Lower leg skin (tissue), 4 donors: ENCODE results near the gene STXBP1. TPM values are rescaled to one million over a fixed set of nuclear protein-coding genes. Genes with fewer than 3 reads are reported as not detected.

Source experiments
- DNase-seq, 2 donors: peaks; one replicate each; pipeline ENCODE4 v3.0.0-alpha.2; 2019; ENCODE audit warnings: low spot score in 2 of 2
- H3K4me3 ChIP-seq: fragments of 200-600 bp; sonication (generic); 2 replicates; pipeline ENCODE4 v1.5.1; 2017; ENCODE audit warnings: mild to moderate bottlenecking, low read depth; ENCODE audit not compliant: poor library complexity, severe bottlenecking
- CTCF ChIP-seq, 3 donors: fragments of 450-650 bp; IDR thresholded peaks; one replicate each; pipeline ENCODE4 v1.5.1; 2016; ENCODE audit warnings: antibody characterized with exemption in 3 of 3, mild to moderate bottlenecking in 3 of 3, moderate library complexity in 2 of 3
- POLR2A ChIP-seq, 2 donors: fragments of 450-650 bp; IDR thresholded peaks; one replicate each; pipeline ENCODE4 v1.6.1; 2016 to 2017; ENCODE audit warnings: antibody characterized with exemption in 2 of 2, mild to moderate bottlenecking in 1 of 2, moderate library complexity in 1 of 2
- WGBS, 2 donors: methylation state at CpG; one replicate each; pipeline ENCODE4 v1.1.5; 2018; 5-methylcytosine and 5-hydroxymethylcytosine counted together
- intact Hi-C: fragments of 100-400 bp; cut with DNase I; formaldehyde crosslinking; loops from one replicate; pipeline ENCODE4 v1.15.0; 2023; ENCODE audit warnings: low total_unique reads
- total RNA-seq, 4 donors: library from RNA; depleted of rRNA; stranded (reverse); fragments of >200 nt; gene quantifications; one replicate each; pipeline ENCODE4 v1.1.0, GENCODE V29; 2016

STXBP1 gene
- total RNA-seq, 4 donors from 2014 or later: 17.4 to 66.8 (median 30.5) TPM

GRCh38 chr9:127664678-127665507 is 52.8 kb downstream of the STXBP1 start:
- no peak overlapping the region for H3K4me3 ChIP-seq
- intact Hi-C loops: no loop called here
- DNase-seq: no peak
- 58 to 60% methylated on average over 10 of the region's 10 CpGs for WGBS, 2 donors
- TF ChIP-seq CTCF (IDR thresholded peaks at IDR 0.05) (no peak), POLR2A (IDR thresholded peaks at IDR 0.05) (no peak)

- no peak for TF ChIP-seq CTCF (IDR thresholded peaks at IDR 0.05)
- no peak for TF ChIP-seq POLR2A (IDR thresholded peaks at IDR 0.05)
- no peak overlapping the region for H3K4me3 ChIP-seq
- DNase-seq: no peak
- WGBS, 2 donors: 74 to 75% methylated on average over 3 of the region's 3 CpGs
- intact Hi-C loops: no loop called here
These were observed 55.2 kb downstream of the STXBP1 start for GRCh38 chr9:127667127-127667844.

GRCh38 chr9:127667906-127668305 is 55.8 kb downstream of the STXBP1 start:
- H3K4me3 ChIP-seq: no peak overlapping the region
- 89 to 90% methylated on average over 18 of the region's 18 CpGs for WGBS, 2 donors
- TF ChIP-seq CTCF (IDR thresholded peaks at IDR 0.05): no peak
- no peak for TF ChIP-seq POLR2A (IDR thresholded peaks at IDR 0.05)
- DNase-seq: no peak
- intact Hi-C loops: no loop called here

- no peak for DNase-seq
- 88 to 90% methylated on average over 7 of the region's 7 CpGs for WGBS, 2 donors
- H3K4me3 ChIP-seq: no peak overlapping the region
- no peak for TF ChIP-seq CTCF (IDR thresholded peaks at IDR 0.05)
- TF ChIP-seq POLR2A (IDR thresholded peaks at IDR 0.05): no peak
- intact Hi-C loops: no loop called here
These were observed 61.2 kb downstream of the STXBP1 start for GRCh38 chr9:127673234-127673633.

GRCh38 chr9:127676638-127677037 is 64.6 kb downstream of the STXBP1 start:
- TF ChIP-seq CTCF (IDR thresholded peaks at IDR 0.05) (no peak), POLR2A (IDR thresholded peaks at IDR 0.05) (no peak)
- intact Hi-C loops: no loop called here
- 81 to 87% methylated on average over 12 of the region's 12 CpGs for WGBS, 2 donors
- DNase-seq: no peak
- H3K4me3 ChIP-seq: no peak overlapping the region
